ENCODE measurements around the gene EGFL8.
"Not testable (repeated sequence)": the region's sequence is repeated elsewhere in the genome, so short reads cannot be mapped to it uniquely, and the experiment has no call there.

The EGFL8 gene

GRCh38 chr6:32164295-32164694, at the start of gene EGFL8:
Gene EGFL8 (plus strand): TSS chr6:32164595. CDS start chr6:32166166, 1,571 bp downstream.
- DNase-seq: no peak

- no peak for DNase-seq
Measured at GRCh38 chr6:32114796-32115195, 49.6 kb upstream of the EGFL8 start.

GRCh38 chr6:32115623-32116022, 48.8 kb upstream of the EGFL8 start:
- no peak for DNase-seq

GRCh38 chr6:32116674-32117073, 47.7 kb upstream of the EGFL8 start:
- no peak for DNase-seq

- DNase-seq: no peak
Measured at GRCh38 chr6:32117461-32117860, 46.9 kb upstream of the EGFL8 start.

- DNase-seq: no peak
Measured at GRCh38 chr6:32118782-32119628, 45.4 kb upstream of the EGFL8 start.

- DNase-seq: no peak
Measured at GRCh38 chr6:32120573-32121059, 43.8 kb upstream of the EGFL8 start.

GRCh38 chr6:32123681-32124080, 40.7 kb upstream of the EGFL8 start:
- DNase-seq: no peak

GRCh38 chr6:32126880-32127279, 37.5 kb upstream of the EGFL8 start:
- no peak for DNase-seq

GRCh38 chr6:32127409-32127716, 37.0 kb upstream of the EGFL8 start:
- DNase-seq: no peak

- peak; percentile 96 for DNase-seq
Measured at GRCh38 chr6:32127717-32128592, 36.4 kb upstream of the EGFL8 start, which contains the start of gene ATF6B. Gene ATF6B (minus strand): TSS chr6:32128246. CDS start chr6:32128207, 39 bp downstream.

- no peak for DNase-seq
Measured at GRCh38 chr6:32128751-32129296, 35.6 kb upstream of the EGFL8 start.

- DNase-seq: no peak
Measured at GRCh38 chr6:32129297-32130088, 34.9 kb upstream of the EGFL8 start.

GRCh38 chr6:32131439-32131948, 32.9 kb upstream of the EGFL8 start:
- DNase-seq: no peak

- DNase-seq: no peak
Measured at GRCh38 chr6:32132110-32132509, 32.3 kb upstream of the EGFL8 start.

- no peak for DNase-seq
Measured at GRCh38 chr6:32133786-32134185, 30.6 kb upstream of the EGFL8 start.

GRCh38 chr6:32137454-32137853, 26.9 kb upstream of the EGFL8 start:
- DNase-seq: no peak

GRCh38 chr6:32139590-32139989, 24.8 kb upstream of the EGFL8 start:
- DNase-seq: no peak

- no peak for DNase-seq
Measured at GRCh38 chr6:32140420-32141046, 23.9 kb upstream of the EGFL8 start.

GRCh38 chr6:32144238-32144637, 20.2 kb upstream of the EGFL8 start:
- DNase-seq: not testable (repeated sequence)

- no peak for DNase-seq
Measured at GRCh38 chr6:32146287-32146686, 18.1 kb upstream of the EGFL8 start.

- no peak for DNase-seq
Measured at GRCh38 chr6:32146687-32147086, 17.7 kb upstream of the EGFL8 start.

Measured in NCI-H187 treated with DMSO at 0.1 percent for 48 hours (cell line).